OCI-LY7 (cell line): ENCODE results near the gene UTS2R. TPM values are rescaled to one million over a fixed set of nuclear protein-coding genes. Genes with fewer than 3 reads are reported as not detected.

ENCODE experiments used
- BruUV-seq: library from RNA; stranded (reverse); fragments of 400-500 nt; replicated peaks from 2 replicates; lab custom pipeline; 2021; lab: Mats Ljungman, UMichigan
- CTCF ChIA-PET: fragments of 300-600 bp; sonication (Branson Sonifier 250); formaldehyde crosslinking; loops from one replicate; lab custom pipeline; 2022; ENCODE audit warnings: antibody characterized with exemption; ENCODE audit not compliant: unreplicated experiment; lab: Charles Lee
- POLR2A ChIA-PET: fragments of 300-600 bp; sonication (Branson Sonifier 250); formaldehyde crosslinking; loops from one replicate; lab custom pipeline; 2022; ENCODE audit warnings: antibody characterized with exemption; lab: Charles Lee
- DNase-seq: peaks from one replicate; pipeline ENCODE4 v3.0.0-alpha.2; 2015; ENCODE audit warnings: low spot score
- H2AFZ ChIP-seq: fragments of 200-600 bp; sonication (generic), shearing (Covaris generic); 2 replicates; pipeline ENCODE4 v1.6.1; 2014; ENCODE audit warnings: mild to moderate bottlenecking, antibody characterized with exemption, low read length, moderate library complexity
- H3K27ac ChIP-seq: fragments of 200-600 bp; sonication (generic); 2 replicates; pipeline ENCODE4 v1.5.1; 2014; ENCODE audit warnings: mixed run types, low read depth, mild to moderate bottlenecking, moderate library complexity, low read length, inconsistent platforms; ENCODE audit not compliant: poor library complexity, severe bottlenecking
- H3K36me3 ChIP-seq: fragments of 200-600 bp; sonication (generic); 2 replicates; pipeline ENCODE4 v1.6.1; 2014; ENCODE audit warnings: mild to moderate bottlenecking, antibody characterized with exemption, low read length, moderate library complexity, mixed read lengths; ENCODE audit not compliant: insufficient read depth
- H3K4me1 ChIP-seq: fragments of 200-600 bp; sonication (generic); 2 replicates; pipeline ENCODE4 v1.5.1; 2014; ENCODE audit warnings: mild to moderate bottlenecking, low read length; ENCODE audit not compliant: insufficient read depth, poor library complexity, severe bottlenecking
- H3K4me2 ChIP-seq: fragments of 200-600 bp; sonication (generic); 2 replicates; pipeline ENCODE4 v1.6.1; 2014; ENCODE audit warnings: mild to moderate bottlenecking, low read length
- H3K4me3 ChIP-seq: fragments of 200-600 bp; sonication (generic); 2 replicates; pipeline ENCODE4 v1.5.1; 2014; ENCODE audit warnings: mild to moderate bottlenecking, low read depth, low read length; ENCODE audit not compliant: poor library complexity, severe bottlenecking
- H3K79me2 ChIP-seq: fragments of 200-600 bp; sonication (generic); 2 replicates; pipeline ENCODE4 v1.6.1; 2016; ENCODE audit warnings: low read depth, mild to moderate bottlenecking, low read length, moderate library complexity, mixed read lengths; ENCODE audit not compliant: insufficient read depth
- H3K9me2 ChIP-seq: fragments of 200-600 bp; sonication (generic); 2 replicates; pipeline ENCODE4 v1.6.1; 2016; ENCODE audit warnings: mild to moderate bottlenecking, low read length, mixed read lengths; ENCODE audit not compliant: insufficient read depth
- H3K9me3 ChIP-seq: fragments of 200-600 bp; sonication (generic); 2 replicates; pipeline ENCODE4 v1.6.1; 2014; ENCODE audit warnings: mild to moderate bottlenecking, mixed run types, low read length, mixed read lengths
- H4K20me1 ChIP-seq: fragments of 200-600 bp; sonication (generic); 2 replicates; pipeline ENCODE4 v1.6.1; 2014; ENCODE audit warnings: mild to moderate bottlenecking, antibody characterized with exemption, low read length, moderate library complexity, mixed read lengths; ENCODE audit not compliant: insufficient read depth
- EZH2phosphoT487 ChIP-seq: fragments of 200-600 bp; sonication (generic); IDR thresholded peaks from 2 replicates; pipeline ENCODE4 v1.6.1; 2018; ENCODE audit warnings: low read depth, borderline replicate concordance, mild to moderate bottlenecking, mixed run types, antibody characterized with exemption, low read length, moderate library complexity, mixed read lengths
- intact Hi-C: fragments of 100-400 bp; cut with micrococcal nuclease; formaldehyde crosslinking; loops from one replicate; pipeline ENCODE4 v1.10.0; 2022; ENCODE audit not compliant: unreplicated experiment
- total RNA-seq, 2 experiments: library from RNA; depleted of rRNA in 1 of 2; stranded (reverse); fragments of >200 nt in 1 of 2; shearing (Covaris generic) in 1 of 2; gene quantifications; 2 replicates each; pipeline ENCODE4 v1.2.3, GENCODE V29; 2014 to 2022
- TF ChIP-seq, protein P1 (sequence below): fragments of 200-600 bp; sonication (generic); conservative IDR thresholded peaks from 2 replicates; pipeline ENCODE4 v1.5.1; 2014; ENCODE audit warnings: mild to moderate bottlenecking, antibody characterized with exemption, low read length, moderate library complexity, mixed read lengths

UTS2R gene
- total RNA-seq, 2 experiments from 2014 or later: 17.4 to 36.3 TPM

DNA sequence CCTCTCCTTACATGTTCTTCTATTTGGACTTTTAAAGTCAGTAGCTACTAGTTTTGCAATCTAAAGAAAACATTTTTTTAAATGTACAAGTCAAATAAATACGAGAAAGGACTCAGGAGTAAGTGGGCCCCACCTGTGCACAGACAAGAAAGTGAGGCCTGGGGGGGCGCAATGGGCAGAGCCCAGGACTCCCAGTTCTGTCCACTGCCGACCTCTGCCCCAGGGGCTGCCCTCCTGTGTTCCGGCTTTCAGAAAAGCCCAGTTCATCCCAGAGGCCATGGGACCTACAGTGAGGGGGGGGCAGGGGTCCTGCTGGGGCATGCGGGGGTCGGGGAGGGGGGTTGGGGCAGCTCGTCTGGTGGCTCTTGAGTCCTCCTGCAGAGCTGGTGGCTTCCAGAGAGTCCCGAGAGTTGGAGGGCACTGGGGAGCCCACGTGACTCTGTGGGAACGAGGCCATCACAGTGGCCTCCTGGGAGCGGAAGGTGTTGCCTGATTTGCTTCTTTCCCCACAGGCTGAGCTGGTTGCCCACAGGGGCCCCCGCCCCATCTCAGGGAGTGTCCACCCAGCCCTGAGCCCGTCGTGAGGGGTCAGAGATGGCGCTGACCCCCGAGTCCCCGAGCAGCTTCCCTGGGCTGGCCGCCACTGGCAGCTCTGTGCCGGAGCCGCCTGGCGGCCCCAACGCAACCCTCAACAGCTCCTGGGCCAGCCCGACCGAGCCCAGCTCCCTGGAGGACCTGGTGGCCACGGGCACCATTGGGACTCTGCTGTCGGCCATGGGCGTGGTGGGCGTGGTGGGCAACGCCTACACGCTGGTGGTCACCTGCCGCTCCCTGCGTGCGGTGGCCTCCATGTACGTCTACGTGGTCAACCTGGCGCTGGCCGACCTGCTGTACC lies 2.4 kb downstream of the UTS2R start:
- intact Hi-C loops: no loop called here
- peaks cover 30% of the 10 kb centered on the region for H3K4me1 ChIP-seq
- no peak overlapping the region for H3K27ac ChIP-seq
- no peaks in the 10 kb centered on the region for H3K9me2 ChIP-seq
- DNase-seq: no peak
- ChIA-PET POLR2A (no interaction called here), CTCF (no interaction called here)
- no peaks in the 10 kb centered on the region for H3K36me3 ChIP-seq
- H3K79me2 ChIP-seq: no peaks in the 10 kb centered on the region
- no peak for TF ChIP-seq EZH2phosphoT487
- TF ChIP-seq, protein P1, sequence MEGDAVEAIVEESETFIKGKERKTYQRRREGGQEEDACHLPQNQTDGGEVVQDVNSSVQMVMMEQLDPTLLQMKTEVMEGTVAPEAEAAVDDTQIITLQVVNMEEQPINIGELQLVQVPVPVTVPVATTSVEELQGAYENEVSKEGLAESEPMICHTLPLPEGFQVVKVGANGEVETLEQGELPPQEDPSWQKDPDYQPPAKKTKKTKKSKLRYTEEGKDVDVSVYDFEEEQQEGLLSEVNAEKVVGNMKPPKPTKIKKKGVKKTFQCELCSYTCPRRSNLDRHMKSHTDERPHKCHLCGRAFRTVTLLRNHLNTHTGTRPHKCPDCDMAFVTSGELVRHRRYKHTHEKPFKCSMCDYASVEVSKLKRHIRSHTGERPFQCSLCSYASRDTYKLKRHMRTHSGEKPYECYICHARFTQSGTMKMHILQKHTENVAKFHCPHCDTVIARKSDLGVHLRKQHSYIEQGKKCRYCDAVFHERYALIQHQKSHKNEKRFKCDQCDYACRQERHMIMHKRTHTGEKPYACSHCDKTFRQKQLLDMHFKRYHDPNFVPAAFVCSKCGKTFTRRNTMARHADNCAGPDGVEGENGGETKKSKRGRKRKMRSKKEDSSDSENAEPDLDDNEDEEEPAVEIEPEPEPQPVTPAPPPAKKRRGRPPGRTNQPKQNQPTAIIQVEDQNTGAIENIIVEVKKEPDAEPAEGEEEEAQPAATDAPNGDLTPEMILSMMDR: no peak
- no peak overlapping the region for H2AFZ ChIP-seq
- BruUV-seq: no TSS peak
- no peaks in the 10 kb centered on the region for H3K9me3 ChIP-seq
- no peak overlapping the region for H3K4me2 ChIP-seq
- no peaks in the 10 kb centered on the region for H4K20me1 ChIP-seq
- H3K4me3 ChIP-seq: no peak overlapping the region

DNA sequence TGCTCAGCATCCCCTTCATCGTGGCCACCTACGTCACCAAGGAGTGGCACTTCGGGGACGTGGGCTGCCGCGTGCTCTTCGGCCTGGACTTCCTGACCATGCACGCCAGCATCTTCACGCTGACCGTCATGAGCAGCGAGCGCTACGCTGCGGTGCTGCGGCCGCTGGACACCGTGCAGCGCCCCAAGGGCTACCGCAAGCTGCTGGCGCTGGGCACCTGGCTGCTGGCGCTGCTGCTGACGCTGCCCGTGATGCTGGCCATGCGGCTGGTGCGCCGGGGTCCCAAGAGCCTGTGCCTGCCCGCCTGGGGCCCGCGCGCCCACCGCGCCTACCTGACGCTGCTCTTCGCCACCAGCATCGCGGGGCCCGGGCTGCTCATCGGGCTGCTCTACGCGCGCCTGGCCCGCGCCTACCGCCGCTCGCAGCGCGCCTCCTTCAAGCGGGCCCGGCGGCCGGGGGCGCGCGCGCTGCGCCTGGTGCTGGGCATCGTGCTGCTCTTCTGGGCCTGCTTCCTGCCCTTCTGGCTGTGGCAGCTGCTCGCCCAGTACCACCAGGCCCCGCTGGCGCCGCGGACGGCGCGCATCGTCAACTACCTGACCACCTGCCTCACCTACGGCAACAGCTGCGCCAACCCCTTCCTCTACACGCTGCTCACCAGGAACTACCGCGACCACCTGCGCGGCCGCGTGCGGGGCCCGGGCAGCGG lies 3.2 kb downstream of the UTS2R start:
- Histone ChIP-seq H3K9me2 (no peaks in the 10 kb centered on the region), H3K27ac (no peak overlapping the region), H3K36me3 (no peaks in the 10 kb centered on the region), H3K9me3 (no peaks in the 10 kb centered on the region), H3K4me2 (no peak overlapping the region), H2AFZ (no peak overlapping the region), H3K4me3 (no peak overlapping the region), H3K4me1 (peaks cover 28% of the 10 kb centered on the region), H3K79me2 (no peaks in the 10 kb centered on the region), H4K20me1 (no peaks in the 10 kb centered on the region)
- no TSS peak for BruUV-seq
- TF ChIP-seq, protein P1: no peak
- no peak for TF ChIP-seq EZH2phosphoT487
- ChIA-PET POLR2A (interaction anchor here (0.6 kb wide), 1 partner anchor 27 kb away, joined by 5 read pairs; no protein-coding TSS in a partner anchor), CTCF (no interaction called here)
- no peak for DNase-seq
- intact Hi-C loops: no loop called here
